ENCODE data around the gene NKAIN1.

DNA sequence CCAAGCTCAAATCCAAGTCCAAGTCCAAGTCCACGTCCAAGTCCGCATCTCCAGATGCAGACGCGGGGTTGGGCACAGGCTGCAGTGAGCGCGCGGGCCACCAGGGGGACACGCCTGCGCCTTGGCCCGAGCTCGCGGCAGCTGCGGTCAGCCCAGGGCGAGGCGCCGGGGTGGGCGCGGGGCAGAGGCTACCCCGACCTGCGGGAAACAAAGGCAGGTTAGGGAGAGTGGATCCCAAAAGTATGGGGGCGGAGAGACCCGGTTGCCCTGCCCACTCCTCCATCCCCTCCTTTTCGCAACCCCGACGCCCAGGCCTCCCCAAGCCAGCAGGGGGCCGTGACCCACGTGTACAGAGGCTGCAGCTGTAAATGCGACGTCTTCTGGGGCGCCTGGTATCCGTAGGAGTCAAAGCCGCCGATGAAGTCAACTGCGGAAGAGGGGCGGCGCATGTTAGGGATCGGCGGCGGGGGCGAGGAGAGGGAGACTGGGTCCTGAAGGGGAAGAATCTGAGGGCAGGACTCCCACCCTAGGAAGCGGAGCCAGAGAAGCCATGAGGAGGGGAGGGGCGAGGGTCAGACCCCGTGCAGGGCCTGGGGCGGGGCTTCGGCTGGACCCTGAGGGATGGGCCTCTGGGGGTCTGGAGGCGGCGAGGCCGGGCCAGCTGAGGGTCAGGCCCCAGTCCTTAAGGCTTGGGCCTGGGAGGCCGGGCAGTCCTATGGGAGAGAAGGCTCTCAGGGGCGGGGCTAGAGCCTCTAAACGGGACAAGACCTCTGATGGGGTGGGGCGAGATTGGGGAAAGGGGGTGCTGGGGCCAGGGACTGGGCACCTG is 58.0 kb downstream of the NKAIN1 start:
- TF ChIP-seq, protein P1, sequence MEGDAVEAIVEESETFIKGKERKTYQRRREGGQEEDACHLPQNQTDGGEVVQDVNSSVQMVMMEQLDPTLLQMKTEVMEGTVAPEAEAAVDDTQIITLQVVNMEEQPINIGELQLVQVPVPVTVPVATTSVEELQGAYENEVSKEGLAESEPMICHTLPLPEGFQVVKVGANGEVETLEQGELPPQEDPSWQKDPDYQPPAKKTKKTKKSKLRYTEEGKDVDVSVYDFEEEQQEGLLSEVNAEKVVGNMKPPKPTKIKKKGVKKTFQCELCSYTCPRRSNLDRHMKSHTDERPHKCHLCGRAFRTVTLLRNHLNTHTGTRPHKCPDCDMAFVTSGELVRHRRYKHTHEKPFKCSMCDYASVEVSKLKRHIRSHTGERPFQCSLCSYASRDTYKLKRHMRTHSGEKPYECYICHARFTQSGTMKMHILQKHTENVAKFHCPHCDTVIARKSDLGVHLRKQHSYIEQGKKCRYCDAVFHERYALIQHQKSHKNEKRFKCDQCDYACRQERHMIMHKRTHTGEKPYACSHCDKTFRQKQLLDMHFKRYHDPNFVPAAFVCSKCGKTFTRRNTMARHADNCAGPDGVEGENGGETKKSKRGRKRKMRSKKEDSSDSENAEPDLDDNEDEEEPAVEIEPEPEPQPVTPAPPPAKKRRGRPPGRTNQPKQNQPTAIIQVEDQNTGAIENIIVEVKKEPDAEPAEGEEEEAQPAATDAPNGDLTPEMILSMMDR (IDR thresholded peaks at IDR 0.05; ENCODE audit: borderline replicate concordance, extremely low read depth, low read length, poor library complexity, severe bottlenecking) = peak; percentile 67
- TF ChIP-seq EZH2 (IDR thresholded peaks at IDR 0.05; ENCODE audit: borderline replicate concordance, low read depth, low read length, severe bottlenecking) = no peak
